ENCODE data around the gene B3GALT6. TPM values are rescaled to one million over a fixed set of nuclear protein-coding genes. Genes with fewer than 3 reads are reported as not detected.

The B3GALT6 gene
- total and polyA plus RNA-seq, 2 experiments from 2014 or later, result 6.5 to 52.5 TPM

GRCh38 chr1:1196431-1197187 lies 35.4 kb upstream of the B3GALT6 start:
- no peaks in the 10 kb centered on the region for H3F3A ChIP-seq (ENCODE audit: insufficient read depth)
- H3K4me1 ChIP-seq (ENCODE audit: insufficient read depth), result no peaks in the 10 kb centered on the region
- in situ Hi-C loops (cut with MboI), result no loop called here
- H4K20me1 ChIP-seq (ENCODE audit: insufficient read depth), result no peaks in the 10 kb centered on the region
- no peaks in the 10 kb centered on the region; the same call in 1 of the 2 replicates for H3K27me3 ChIP-seq (replicated peaks; ENCODE audit: insufficient read depth)
- no peak overlapping the region for H3K4me3 ChIP-seq
- no peaks in the 10 kb centered on the region for H3K9me2 ChIP-seq (ENCODE audit: insufficient read depth)
- no peak for DNase-seq
- H3K27ac ChIP-seq, result no peak overlapping the region
- WGBS, 2 experiments (ENCODE audit: low coverage in 1 of 2, low lambda C conversion rate in 2 of 2, missing lambda C conversion rate in 2 of 2), result 62 to 66% methylated on average over 10 to 12 of the region's 13 CpGs
- peaks cover 5% of the 10 kb centered on the region for H3K9me3 ChIP-seq (ENCODE audit: low read depth)
- no peaks in the 10 kb centered on the region for H3K79me2 ChIP-seq (ENCODE audit: insufficient read depth)
- no peak overlapping the region for H2AFZ ChIP-seq
- no peak for TF ChIP-seq EZH2 (IDR thresholded peaks at IDR 0.05; ENCODE audit: insufficient read depth, poor library complexity, severe bottlenecking)
- no peak for TF ChIP-seq EZH2phosphoT487 (IDR thresholded peaks at IDR 0.05; ENCODE audit: insufficient read depth, low read depth)
- no peak overlapping the region for H3K4me2 ChIP-seq (ENCODE audit: unreplicated experiment)
- no peak overlapping the region for H3K9ac ChIP-seq
- H3K36me3 ChIP-seq (ENCODE audit: low read depth), result no peaks in the 10 kb centered on the region

- H3K9me3 ChIP-seq (ENCODE audit: low read depth), result peaks cover 5% of the 10 kb centered on the region
- in situ Hi-C loops (cut with MboI), result no loop called here
- H2AFZ ChIP-seq, result no peak overlapping the region
These were observed 34.9 kb upstream of the B3GALT6 start for GRCh38 chr1:1197188-1197500.

GRCh38 chr1:1197551-1198422 lies 34.2 kb upstream of the B3GALT6 start:
- in situ Hi-C loops (cut with MboI), result no loop called here
- WGBS, 2 experiments (ENCODE audit: low coverage in 1 of 2, low lambda C conversion rate in 2 of 2, missing lambda C conversion rate in 2 of 2), result 87 to 90% methylated on average over 39 to 42 of the region's 48 CpGs

More at GRCh38 chr1:1197188-1197500, 34.9 kb upstream of the B3GALT6 start:
- no peak overlapping the region for H3K9ac ChIP-seq
- H3F3A ChIP-seq (ENCODE audit: insufficient read depth), result no peaks in the 10 kb centered on the region
- H3K79me2 ChIP-seq (ENCODE audit: insufficient read depth), result no peaks in the 10 kb centered on the region
- no peak overlapping the region for H3K4me3 ChIP-seq
- no peak for DNase-seq
- H3K9me2 ChIP-seq (ENCODE audit: insufficient read depth), result no peaks in the 10 kb centered on the region
- TF ChIP-seq EZH2phosphoT487 (IDR thresholded peaks at IDR 0.05; ENCODE audit: insufficient read depth, low read depth) (no peak), EZH2 (IDR thresholded peaks at IDR 0.05; ENCODE audit: insufficient read depth, poor library complexity, severe bottlenecking) (no peak)
- 88 to 94% methylated on average over 5 to 8 of the region's 8 CpGs for WGBS, 2 experiments (ENCODE audit: low coverage in 1 of 2, low lambda C conversion rate in 2 of 2, missing lambda C conversion rate in 2 of 2)
- no peaks in the 10 kb centered on the region for H3K27me3 ChIP-seq (replicated peaks; ENCODE audit: insufficient read depth)
- no peak overlapping the region for H3K27ac ChIP-seq
- H3K4me2 ChIP-seq (ENCODE audit: unreplicated experiment), result no peak overlapping the region
- no peaks in the 10 kb centered on the region for H3K36me3 ChIP-seq (ENCODE audit: low read depth)
- no peaks in the 10 kb centered on the region for H3K4me1 ChIP-seq (ENCODE audit: insufficient read depth)
- no peaks in the 10 kb centered on the region for H4K20me1 ChIP-seq (ENCODE audit: insufficient read depth)

GRCh38 chr1:1198423-1199140 lies 33.5 kb upstream of the B3GALT6 start:
- H3F3A ChIP-seq (ENCODE audit: insufficient read depth), result no peaks in the 10 kb centered on the region
- no peak overlapping the region for H3K4me3 ChIP-seq
- no peak overlapping the region for H2AFZ ChIP-seq
- H3K27me3 ChIP-seq (replicated peaks; ENCODE audit: insufficient read depth), result no peaks in the 10 kb centered on the region
- no peak overlapping the region for H3K9ac ChIP-seq
- peaks cover 5% of the 10 kb centered on the region for H3K9me3 ChIP-seq (ENCODE audit: low read depth)
- in situ Hi-C loops (cut with MboI), result no loop called here
- no peak for DNase-seq
- no peaks in the 10 kb centered on the region for H4K20me1 ChIP-seq (ENCODE audit: insufficient read depth)
- no peaks in the 10 kb centered on the region for H3K4me1 ChIP-seq (ENCODE audit: insufficient read depth)
- H3K79me2 ChIP-seq (ENCODE audit: insufficient read depth), result no peaks in the 10 kb centered on the region
- H3K9me2 ChIP-seq (ENCODE audit: insufficient read depth), result no peaks in the 10 kb centered on the region
- H3K4me2 ChIP-seq (ENCODE audit: unreplicated experiment), result no peak overlapping the region
- TF ChIP-seq EZH2phosphoT487 (IDR thresholded peaks at IDR 0.05; ENCODE audit: insufficient read depth, low read depth) (no peak), EZH2 (IDR thresholded peaks at IDR 0.05; ENCODE audit: insufficient read depth, poor library complexity, severe bottlenecking) (no peak)
- H3K27ac ChIP-seq, result no peak overlapping the region
- WGBS, 2 experiments (ENCODE audit: low coverage in 1 of 2, low lambda C conversion rate in 2 of 2, missing lambda C conversion rate in 2 of 2), result 74% methylated on average over 17 to 23 of the region's 23 CpGs
- H3K36me3 ChIP-seq (ENCODE audit: low read depth), result no peaks in the 10 kb centered on the region

More at GRCh38 chr1:1197551-1198422, 34.2 kb upstream of the B3GALT6 start:
- no peaks in the 10 kb centered on the region for H3K27me3 ChIP-seq (replicated peaks; ENCODE audit: insufficient read depth)
- H3K9ac ChIP-seq, result no peak overlapping the region
- no peaks in the 10 kb centered on the region for H3F3A ChIP-seq (ENCODE audit: insufficient read depth)
- H3K4me3 ChIP-seq, result no peak overlapping the region
- no peak overlapping the region for H3K27ac ChIP-seq
- no peaks in the 10 kb centered on the region for H3K36me3 ChIP-seq (ENCODE audit: low read depth)
- no peaks in the 10 kb centered on the region for H3K79me2 ChIP-seq (ENCODE audit: insufficient read depth)
- no peak for TF ChIP-seq EZH2 (IDR thresholded peaks at IDR 0.05; ENCODE audit: insufficient read depth, poor library complexity, severe bottlenecking)
- TF ChIP-seq EZH2phosphoT487 (IDR thresholded peaks at IDR 0.05; ENCODE audit: insufficient read depth, low read depth), result no peak
- H3K9me3 ChIP-seq (ENCODE audit: low read depth), result peaks cover 5% of the 10 kb centered on the region
- H3K4me2 ChIP-seq (ENCODE audit: unreplicated experiment), result no peak overlapping the region
- no peak overlapping the region for H2AFZ ChIP-seq
- H3K4me1 ChIP-seq (ENCODE audit: insufficient read depth), result no peaks in the 10 kb centered on the region
- no peak for DNase-seq
- no peaks in the 10 kb centered on the region for H3K9me2 ChIP-seq (ENCODE audit: insufficient read depth)
- no peaks in the 10 kb centered on the region for H4K20me1 ChIP-seq (ENCODE audit: insufficient read depth)
